Prostate gland (tissue), 2 donors: ENCODE data around the gene CNIH1. TPM values are rescaled to one million over a fixed set of nuclear protein-coding genes. Genes with fewer than 3 reads are reported as not detected.
"Not testable (repeated sequence)": the region's sequence is repeated elsewhere in the genome, so short reads cannot be mapped to it uniquely, and the experiment has no call there.

ENCODE experiments used
- DNase-seq: peaks from one replicate; pipeline ENCODE4 v3.0.0-alpha.2; 2019; ENCODE audit warnings: low spot score
- H3K27ac ChIP-seq, 2 donors: fragments of 200-600 bp; sonication (generic); 2 replicates each; pipeline ENCODE4 v1.5.1; 2017 to 2019
- H3K27me3 ChIP-seq: fragments of 200-600 bp; sonication (generic); replicated peaks from 2 replicates; pipeline ENCODE4 v1.5.1; 2019; ENCODE audit not compliant: insufficient read depth
- H3K36me3 ChIP-seq, 2 donors: fragments of 200-600 bp; sonication (generic); 1 replicate in 1 of 2; 2 replicates in 1 of 2; pipeline versions ENCODE4 v1.5.1 to v1.8.1; 2017 to 2019
- H3K4me1 ChIP-seq: fragments of 200-600 bp; sonication (generic); replicated peaks from 2 replicates; pipeline ENCODE4 v1.5.1; 2019
- H3K4me3 ChIP-seq, 2 donors: fragments of 200-600 bp; sonication (generic); 2 replicates each; pipeline ENCODE4 v1.5.1; 2017 to 2019
- H3K9me3 ChIP-seq: fragments of 200-600 bp; sonication (generic); 2 replicates; pipeline ENCODE4 v1.5.1; 2017
- POLR2A ChIP-seq: fragments of 450-650 bp; IDR thresholded peaks from one replicate; pipeline ENCODE4 v1.6.1; 2016; ENCODE audit warnings: antibody characterized with exemption, mild to moderate bottlenecking
- POLR2AphosphoS5 ChIP-seq: sonication (generic); formaldehyde crosslinking; IDR thresholded peaks from one replicate; pipeline ENCODE4 v1.6.1; 2017; ENCODE audit warnings: antibody characterized with exemption
- WGBS: methylation state at CpG from one replicate; pipeline ENCODE4 v1.1.5; 2018; 5-methylcytosine and 5-hydroxymethylcytosine counted together
- intact Hi-C: fragments of 100-400 bp; cut with DNase I; formaldehyde crosslinking; loops from one replicate; pipeline ENCODE4 v1.14.2; 2022
- total RNA-seq, 2 donors: library from RNA; depleted of rRNA; stranded (reverse); fragments of >200 nt; gene quantifications; one replicate each; pipeline ENCODE4 v1.1.0, GENCODE V29; 2016
- TF ChIP-seq, protein P1 (sequence below), 4 experiments: fragments of 200-600 bp in 2 of 4; fragments of 450-650 bp in 2 of 4; sonication (generic) in 2 of 4; IDR thresholded peaks; 1 replicate in 3 of 4; 2 replicates in 1 of 4; pipeline ENCODE4 v1.5.1; 2016 to 2019; ENCODE audit warnings: antibody characterized with exemption in 4 of 4, mild to moderate bottlenecking in 2 of 4, moderate library complexity in 2 of 4

CNIH1 gene
- total RNA-seq, 2 donors from 2014 or later, result 113 to 193 TPM

DNA sequence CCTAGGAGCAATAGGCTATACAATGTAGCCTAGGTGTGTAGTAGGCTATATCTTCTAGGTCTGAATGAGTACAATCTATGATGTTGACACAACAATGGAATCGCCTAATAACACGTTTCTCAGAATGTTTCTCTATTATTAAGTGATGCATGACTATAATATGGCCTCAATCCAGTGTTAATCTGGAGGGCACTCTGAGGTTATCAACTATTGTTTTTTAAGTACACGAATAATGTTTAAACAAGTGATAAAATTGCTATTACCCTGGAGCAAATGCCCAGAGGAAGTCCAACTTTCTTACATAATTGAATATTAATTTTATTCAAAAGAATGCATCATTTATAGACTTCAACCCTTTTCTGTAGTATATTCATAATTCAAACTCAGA is 16.4 kb upstream of the CNIH1 start:
- no peaks in the 10 kb centered on the region for H3K27me3 ChIP-seq
- no peak overlapping the region for H3K27ac ChIP-seq
- WGBS, result 56% methylated on average over 3 of the region's 3 CpGs
- H3K4me1 ChIP-seq, result no peaks in the 10 kb centered on the region
- no peaks in the 10 kb centered on the region for H3K36me3 ChIP-seq
- TF ChIP-seq POLR2A (no peak), POLR2AphosphoS5 (no peak)
- TF ChIP-seq, protein P1, sequence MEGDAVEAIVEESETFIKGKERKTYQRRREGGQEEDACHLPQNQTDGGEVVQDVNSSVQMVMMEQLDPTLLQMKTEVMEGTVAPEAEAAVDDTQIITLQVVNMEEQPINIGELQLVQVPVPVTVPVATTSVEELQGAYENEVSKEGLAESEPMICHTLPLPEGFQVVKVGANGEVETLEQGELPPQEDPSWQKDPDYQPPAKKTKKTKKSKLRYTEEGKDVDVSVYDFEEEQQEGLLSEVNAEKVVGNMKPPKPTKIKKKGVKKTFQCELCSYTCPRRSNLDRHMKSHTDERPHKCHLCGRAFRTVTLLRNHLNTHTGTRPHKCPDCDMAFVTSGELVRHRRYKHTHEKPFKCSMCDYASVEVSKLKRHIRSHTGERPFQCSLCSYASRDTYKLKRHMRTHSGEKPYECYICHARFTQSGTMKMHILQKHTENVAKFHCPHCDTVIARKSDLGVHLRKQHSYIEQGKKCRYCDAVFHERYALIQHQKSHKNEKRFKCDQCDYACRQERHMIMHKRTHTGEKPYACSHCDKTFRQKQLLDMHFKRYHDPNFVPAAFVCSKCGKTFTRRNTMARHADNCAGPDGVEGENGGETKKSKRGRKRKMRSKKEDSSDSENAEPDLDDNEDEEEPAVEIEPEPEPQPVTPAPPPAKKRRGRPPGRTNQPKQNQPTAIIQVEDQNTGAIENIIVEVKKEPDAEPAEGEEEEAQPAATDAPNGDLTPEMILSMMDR (IDR thresholded peaks at IDR 0.05), result no peak
- H3K9me3 ChIP-seq, result no peaks in the 10 kb centered on the region
- no peak overlapping the region for H3K4me3 ChIP-seq
- no peak for DNase-seq
- intact Hi-C loops, result no loop called here

DNA sequence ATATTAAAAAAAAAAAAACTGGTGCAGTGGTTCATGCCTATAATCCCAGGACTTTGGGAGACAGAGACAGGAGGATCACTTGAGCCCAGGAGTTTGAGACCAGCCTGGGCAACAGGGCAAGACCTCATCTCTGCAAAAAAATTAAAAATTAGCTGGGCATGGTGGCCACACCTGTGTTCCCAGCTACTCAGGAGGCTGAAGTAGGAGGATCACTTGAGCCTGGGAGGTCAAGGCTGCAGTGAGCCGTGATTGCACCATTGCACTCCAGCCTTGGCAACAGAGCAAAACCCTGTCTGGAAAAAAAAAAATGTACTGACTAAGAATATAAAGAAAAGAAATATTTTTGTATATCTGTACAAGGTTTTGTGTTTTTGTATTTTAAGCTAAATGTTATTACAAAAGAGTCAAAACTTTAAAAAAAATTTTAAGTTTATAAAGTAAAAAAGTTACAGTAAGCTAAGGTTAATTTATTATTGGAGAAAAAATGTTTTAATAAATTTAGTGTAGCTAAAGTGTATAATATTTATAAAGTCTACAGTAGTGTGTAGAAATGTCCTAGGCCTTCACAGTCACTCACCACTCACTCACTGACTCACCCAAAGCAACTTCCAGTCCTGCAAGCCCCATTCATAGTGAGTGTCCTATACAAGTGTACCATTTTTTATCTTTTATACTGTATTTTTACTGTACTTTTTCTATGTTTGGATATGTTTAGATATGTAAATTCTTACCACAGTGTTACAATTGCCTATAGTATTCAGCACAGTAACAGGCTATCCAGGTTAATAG is 15.8 kb upstream of the CNIH1 start:
- DNase-seq, H3K27me3 ChIP-seq, H3K27ac ChIP-seq, H3K36me3 ChIP-seq, H3K4me3 ChIP-seq, intact Hi-C loops, H3K4me1 ChIP-seq, H3K9me3 ChIP-seq: not testable (repeated sequence)
- 90% methylated on average over 1 of the region's 1 CpG for WGBS

GRCh38 chr14:54455363-54455762 is 14.2 kb upstream of the CNIH1 start:
- TF ChIP-seq POLR2A (no peak), POLR2AphosphoS5 (no peak)
- TF ChIP-seq, protein P1 (IDR thresholded peaks at IDR 0.05), result no peak

GRCh38 chr14:54453990-54454389 is 12.8 kb upstream of the CNIH1 start:
- H3K36me3 ChIP-seq, DNase-seq, H3K27me3 ChIP-seq, intact Hi-C loops, H3K9me3 ChIP-seq, H3K4me3 ChIP-seq, H3K27ac ChIP-seq, H3K4me1 ChIP-seq: not testable (repeated sequence)
- WGBS, result 89% methylated on average over 5 of the region's 5 CpGs

More at GRCh38 chr14:54455363-54455762, 14.2 kb upstream of the CNIH1 start:
- 85% methylated on average over 1 of the region's 1 CpG for WGBS
- H3K27ac ChIP-seq, result no peak overlapping the region
- no peak for DNase-seq
- no peaks in the 10 kb centered on the region for H3K9me3 ChIP-seq
- no peaks in the 10 kb centered on the region for H3K36me3 ChIP-seq
- no peaks in the 10 kb centered on the region for H3K4me1 ChIP-seq
- intact Hi-C loops, result no loop called here
- H3K4me3 ChIP-seq, result no peak overlapping the region
- no peaks in the 10 kb centered on the region for H3K27me3 ChIP-seq

DNA sequence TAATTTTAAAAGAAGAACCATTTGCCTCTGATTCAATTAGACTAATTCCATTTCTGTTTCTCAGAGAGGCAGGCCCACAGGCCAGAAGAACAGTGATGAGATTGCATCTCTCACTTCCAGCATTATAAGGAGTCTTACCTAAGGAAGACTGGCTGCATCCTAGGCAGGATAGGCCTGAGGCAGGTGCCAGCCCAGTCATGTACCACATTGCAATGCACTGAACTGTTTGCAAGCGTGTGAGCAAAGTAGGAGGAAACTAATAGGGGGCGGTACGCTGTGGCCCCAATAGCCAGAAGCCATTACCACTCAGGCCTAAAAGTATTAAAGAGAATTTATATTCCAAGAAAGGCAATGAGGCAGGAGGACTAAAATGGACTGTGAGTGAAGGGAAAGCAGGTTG is 12.1 kb upstream of the CNIH1 start:
- intact Hi-C loops, result no loop called here
- WGBS, result 70% methylated on average over 3 of the region's 3 CpGs
- no peak overlapping the region for H3K27ac ChIP-seq

More for the DNA sequence above, 12.1 kb upstream of the CNIH1 start:
- Histone ChIP-seq H3K36me3 (no peaks in the 10 kb centered on the region), H3K27me3 (no peaks in the 10 kb centered on the region), H3K9me3 (no peaks in the 10 kb centered on the region), H3K4me1 (no peaks in the 10 kb centered on the region), H3K4me3 (no peak overlapping the region)
- no peak for TF ChIP-seq POLR2AphosphoS5
- TF ChIP-seq, protein P1 (IDR thresholded peaks at IDR 0.05), result no peak
- no peak for TF ChIP-seq POLR2A
- DNase-seq, result no peak
